Hepatocyte (in vitro differentiated cells): ENCODE data around the gene SIT1.

Source experiments
- EZH2 ChIP-seq: fragments of 200-600 bp; sonication (generic); IDR thresholded peaks from 2 replicates; pipeline ENCODE4 v1.6.1; 2016; ENCODE audit warnings: antibody characterized with exemption, mild to moderate bottlenecking, borderline replicate concordance
- EZH2phosphoT487 ChIP-seq: fragments of 200-600 bp; sonication (generic); IDR thresholded peaks from one replicate; pipeline ENCODE4 v1.6.1; 2018; ENCODE audit warnings: antibody characterized with exemption, mild to moderate bottlenecking, low read depth, moderate library complexity; ENCODE audit not compliant: unreplicated experiment, severe bottlenecking
- TF ChIP-seq, protein P1 (sequence below): fragments of 200-600 bp; sonication (generic); IDR thresholded peaks from 2 replicates; pipeline ENCODE4 v1.5.1; 2016; ENCODE audit warnings: antibody characterized with exemption, mild to moderate bottlenecking; ENCODE audit not compliant: poor library complexity

GRCh38 chr9:35680331-35681105 lies 29.8 kb upstream of the SIT1 start:
- TF ChIP-seq EZH2: no peak
- TF ChIP-seq, protein P1, sequence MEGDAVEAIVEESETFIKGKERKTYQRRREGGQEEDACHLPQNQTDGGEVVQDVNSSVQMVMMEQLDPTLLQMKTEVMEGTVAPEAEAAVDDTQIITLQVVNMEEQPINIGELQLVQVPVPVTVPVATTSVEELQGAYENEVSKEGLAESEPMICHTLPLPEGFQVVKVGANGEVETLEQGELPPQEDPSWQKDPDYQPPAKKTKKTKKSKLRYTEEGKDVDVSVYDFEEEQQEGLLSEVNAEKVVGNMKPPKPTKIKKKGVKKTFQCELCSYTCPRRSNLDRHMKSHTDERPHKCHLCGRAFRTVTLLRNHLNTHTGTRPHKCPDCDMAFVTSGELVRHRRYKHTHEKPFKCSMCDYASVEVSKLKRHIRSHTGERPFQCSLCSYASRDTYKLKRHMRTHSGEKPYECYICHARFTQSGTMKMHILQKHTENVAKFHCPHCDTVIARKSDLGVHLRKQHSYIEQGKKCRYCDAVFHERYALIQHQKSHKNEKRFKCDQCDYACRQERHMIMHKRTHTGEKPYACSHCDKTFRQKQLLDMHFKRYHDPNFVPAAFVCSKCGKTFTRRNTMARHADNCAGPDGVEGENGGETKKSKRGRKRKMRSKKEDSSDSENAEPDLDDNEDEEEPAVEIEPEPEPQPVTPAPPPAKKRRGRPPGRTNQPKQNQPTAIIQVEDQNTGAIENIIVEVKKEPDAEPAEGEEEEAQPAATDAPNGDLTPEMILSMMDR: no peak
- no peak for TF ChIP-seq EZH2phosphoT487
